Activated T-cell treated with anti-CD3 and anti-CD28 coated beads, Interleukin-2, amount 50 U/mL, for 72 hours (primary cell): Measurements from ENCODE around the gene SLC13A2. TPM values are rescaled to one million over a fixed set of nuclear protein-coding genes. Genes with fewer than 3 reads are reported as not detected.
A peak's percentile ranks its signal among the peaks of the same experiment; 100 is the strongest.

Source experiments
- ATAC-seq, 2 donors: fragments of 150-1000 bp; cut with Tn5 transposase; replicated peaks in 1 of 2; 2 replicates each; pipeline ENCODE4 v1.10.0; 2021; ENCODE audit warnings: moderate library complexity in 2 of 2, mild to moderate bottlenecking in 1 of 2
- DNase-seq, 2 donors: peaks; one replicate each; pipeline ENCODE4 v3.0.0; 2021 to 2022; ENCODE audit warnings: mixed read lengths in 1 of 2
- H3K27ac Mint-ChIP-seq: one replicate; pipeline ENCODE4 v1.8.0; 2022; ENCODE audit warnings: mild to moderate bottlenecking, moderate library complexity, mixed read lengths
- H3K27me3 Mint-ChIP-seq: one replicate; pipeline ENCODE4 v1.8.0; 2022; ENCODE audit warnings: low read depth, mixed read lengths
- H3K36me3 Mint-ChIP-seq, 2 donors: one replicate each; pipeline ENCODE4 v1.8.0; 2022; ENCODE audit warnings: mixed read lengths in 2 of 2, mild to moderate bottlenecking in 1 of 2; ENCODE audit not compliant: insufficient read depth in 2 of 2
- H3K4me1 Mint-ChIP-seq: one replicate; pipeline ENCODE4 v1.8.0; 2022; ENCODE audit warnings: low read depth, mixed read lengths
- H3K4me3 Mint-ChIP-seq, 2 donors: one replicate each; pipeline ENCODE4 v1.8.0; 2022; ENCODE audit warnings: mild to moderate bottlenecking in 2 of 2, mixed read lengths in 2 of 2, moderate library complexity in 2 of 2
- H3K9me3 Mint-ChIP-seq, 2 donors: one replicate each; pipeline ENCODE4 v1.8.0; 2022; ENCODE audit warnings: mixed read lengths in 2 of 2
- total RNA-seq, 2 donors: library from RNA; stranded (reverse); gene quantifications; one replicate each; pipeline ENCODE4 v1.2.3, GENCODE V29; 2022

The SLC13A2 gene
- total RNA-seq, 2 donors from 2014 or later: not detected

DNA sequence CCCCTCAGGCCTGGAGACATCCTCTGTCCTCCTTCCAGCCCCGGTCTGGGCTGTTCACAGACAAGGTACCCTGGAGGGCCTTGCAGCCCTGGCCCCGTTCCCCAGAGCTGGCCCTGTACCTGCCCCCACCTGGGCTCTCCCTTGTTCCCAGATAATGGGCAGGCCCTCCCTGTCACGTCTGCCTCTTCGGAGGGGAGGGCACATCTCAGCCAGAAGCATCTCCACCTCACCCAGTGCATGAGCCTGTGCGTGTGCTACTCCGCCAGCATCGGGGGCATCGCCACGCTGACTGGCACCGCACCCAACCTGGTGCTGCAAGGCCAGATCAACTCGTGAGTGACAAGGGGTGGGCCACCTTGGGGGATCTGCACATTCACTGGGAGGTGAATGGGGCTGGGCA, 17.8 kb downstream of the SLC13A2 start:
- Mint-ChIP-seq H3K27ac (no peak overlapping the region), H3K9me3 (no peaks in the 10 kb centered on the region), H3K36me3 (no peaks in the 10 kb centered on the region), H3K4me3 (no peak overlapping the region), H3K27me3 (peaks cover 7% of the 10 kb centered on the region), H3K4me1 (no peaks in the 10 kb centered on the region)
- ATAC-seq: no peak
- no peak for DNase-seq

- Mint-ChIP-seq H3K4me3 (no peak overlapping the region), H3K4me1 (no peaks in the 10 kb centered on the region), H3K36me3 (no peaks in the 10 kb centered on the region), H3K27ac (no peak overlapping the region), H3K27me3 (peaks cover 7% of the 10 kb centered on the region), H3K9me3 (no peaks in the 10 kb centered on the region)
- ATAC-seq (no peak), DNase-seq (no peak)
These were observed 18.4 kb downstream of the SLC13A2 start for GRCh38 chr17:28491860-28492259.

DNA sequence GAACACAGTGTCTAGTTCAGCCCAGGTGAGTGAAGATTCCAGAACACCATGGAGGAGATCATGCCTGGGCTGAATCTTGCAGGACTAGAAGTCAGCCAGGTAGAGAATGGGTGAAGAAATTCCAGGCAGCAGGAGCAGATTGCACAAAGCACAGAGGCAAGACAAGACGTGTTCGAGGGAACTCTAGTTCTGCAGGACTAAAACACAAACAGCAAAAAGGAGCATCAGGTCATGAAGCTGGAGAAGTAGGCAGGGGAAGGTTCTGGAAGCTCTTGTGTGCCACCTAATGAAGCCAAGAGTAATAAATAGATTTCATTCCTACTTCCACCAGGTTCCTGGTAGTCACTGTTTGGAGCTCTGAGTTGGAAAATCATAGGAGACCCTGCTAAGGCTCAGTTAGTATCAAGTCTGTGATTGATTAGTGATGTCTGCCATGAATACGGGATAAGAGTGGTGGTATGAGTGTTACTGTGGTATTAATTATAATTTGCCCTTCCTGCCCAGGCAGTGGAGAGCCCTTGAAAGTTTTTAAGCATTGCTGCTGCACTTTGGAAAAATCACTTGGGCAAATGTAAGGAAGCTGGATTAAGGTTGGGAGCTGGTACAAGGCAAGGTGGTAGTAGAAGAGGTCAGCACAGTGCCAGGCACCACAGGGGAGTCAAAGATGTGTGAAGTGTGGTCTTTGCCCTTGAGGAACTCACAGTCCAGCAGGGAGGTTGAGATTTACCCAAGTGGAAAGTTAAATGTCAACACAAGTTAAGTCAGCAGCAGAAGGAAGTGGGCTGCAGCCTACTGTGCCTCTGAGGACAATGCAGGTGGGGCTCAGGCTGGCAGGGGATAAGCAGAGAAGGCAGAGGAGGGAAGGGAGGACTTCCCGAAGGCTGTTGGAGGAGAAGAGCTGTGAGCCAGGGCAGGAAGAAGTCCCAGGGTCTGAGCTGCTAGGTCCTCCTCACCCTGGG, 19.2 kb downstream of the SLC13A2 start:
- H3K36me3 Mint-ChIP-seq: no peaks in the 10 kb centered on the region
- H3K27ac Mint-ChIP-seq: no peak overlapping the region
- no peaks in the 10 kb centered on the region for H3K4me1 Mint-ChIP-seq
- H3K9me3 Mint-ChIP-seq: no peaks in the 10 kb centered on the region
- no peak overlapping the region for H3K4me3 Mint-ChIP-seq
- peaks cover 7% of the 10 kb centered on the region for H3K27me3 Mint-ChIP-seq
- no peak for ATAC-seq
- no peak for DNase-seq

DNA sequence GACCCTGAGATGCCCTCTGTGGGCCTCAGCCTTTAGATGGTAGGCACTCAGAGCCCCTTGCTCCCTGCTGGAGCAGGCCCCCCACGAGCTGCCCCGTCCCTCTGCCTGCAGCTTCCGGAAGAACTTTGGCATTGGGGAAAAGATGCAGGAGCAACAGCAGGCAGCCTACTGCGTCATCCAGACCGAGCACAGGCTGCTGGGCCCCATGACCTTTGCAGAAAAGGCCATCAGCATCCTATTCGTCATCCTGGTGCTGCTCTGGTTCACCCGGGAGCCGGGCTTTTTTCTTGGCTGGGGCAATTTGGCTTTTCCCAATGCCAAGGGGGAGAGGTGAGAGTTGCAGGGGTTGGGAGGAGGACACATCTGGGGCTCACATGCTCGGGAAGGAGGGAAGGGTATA, 20.0 kb downstream of the SLC13A2 start:
- no peaks in the 10 kb centered on the region for H3K4me1 Mint-ChIP-seq
- H3K4me3 Mint-ChIP-seq: no peak overlapping the region
- ATAC-seq: no peak
- no peaks in the 10 kb centered on the region for H3K36me3 Mint-ChIP-seq
- H3K27ac Mint-ChIP-seq: no peak overlapping the region
- H3K9me3 Mint-ChIP-seq: no peaks in the 10 kb centered on the region
- DNase-seq: no peak
- H3K27me3 Mint-ChIP-seq: peaks cover 7% of the 10 kb centered on the region

DNA sequence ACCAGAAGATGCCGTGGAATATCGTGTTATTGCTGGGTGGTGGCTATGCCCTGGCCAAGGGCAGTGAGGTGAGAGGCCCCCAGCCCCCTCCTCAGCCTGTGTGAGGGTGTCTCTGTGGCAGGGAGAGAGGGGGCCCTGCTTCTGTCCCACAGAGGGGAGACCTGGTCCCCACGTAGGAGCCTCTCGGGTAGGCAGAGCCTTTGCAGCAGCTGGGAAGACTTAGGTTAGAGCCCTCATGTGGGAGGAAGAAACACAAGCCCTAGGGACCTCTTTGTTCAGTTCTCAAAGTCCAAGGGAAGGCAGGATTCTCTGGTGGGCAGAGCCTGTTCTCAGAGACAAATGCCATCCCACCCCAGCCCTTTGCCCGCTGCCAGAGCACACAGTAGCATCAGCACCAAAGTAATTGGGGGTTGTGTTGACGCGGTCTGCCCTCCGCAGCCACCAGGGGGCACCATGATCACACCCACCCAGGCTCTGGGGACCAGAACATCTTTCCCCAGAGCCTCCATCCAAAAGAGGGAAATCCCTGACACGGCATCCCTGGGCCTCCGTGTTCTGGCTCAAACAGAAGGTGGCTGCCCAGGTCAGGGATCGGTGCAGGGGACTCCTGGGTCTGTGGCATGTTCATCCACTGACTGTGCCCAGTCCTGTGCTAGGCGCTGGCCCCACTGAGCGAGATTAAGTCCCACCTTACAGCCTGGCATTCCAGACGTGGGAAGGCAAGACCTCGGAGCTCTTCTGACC, 21.2 kb downstream of the SLC13A2 start:
- Mint-ChIP-seq H3K36me3 (no peaks in the 10 kb centered on the region), H3K27me3 (peaks cover 7% of the 10 kb centered on the region), H3K27ac (no peak overlapping the region), H3K4me3 (no peak overlapping the region), H3K9me3 (no peaks in the 10 kb centered on the region), H3K4me1 (no peaks in the 10 kb centered on the region)
- DNase-seq: peak; percentile 78 to 85
- ATAC-seq: peak; percentile 82 to 89

DNA sequence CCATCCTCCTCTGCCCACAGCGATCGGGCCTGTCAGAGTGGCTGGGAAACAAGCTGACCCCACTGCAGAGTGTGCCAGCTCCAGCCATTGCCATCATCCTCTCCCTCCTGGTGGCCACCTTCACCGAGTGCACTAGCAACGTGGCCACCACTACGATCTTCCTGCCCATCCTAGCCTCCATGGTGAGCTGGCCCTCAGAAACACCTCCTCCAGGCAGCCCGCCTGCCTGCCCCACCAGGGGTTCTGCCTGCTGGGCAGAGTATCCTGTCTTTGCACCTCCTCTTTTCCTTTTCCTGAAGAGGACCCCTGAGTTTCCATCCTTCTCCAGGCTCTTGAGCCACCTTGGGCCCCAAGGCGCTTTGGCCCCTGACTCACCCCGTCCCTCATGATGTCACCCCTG, 22.2 kb downstream of the SLC13A2 start:
- Mint-ChIP-seq H3K4me3 (no peak overlapping the region), H3K36me3 (no peaks in the 10 kb centered on the region), H3K27ac (no peak overlapping the region), H3K9me3 (no peaks in the 10 kb centered on the region), H3K27me3 (peaks cover 7% of the 10 kb centered on the region), H3K4me1 (no peaks in the 10 kb centered on the region)
- DNase-seq (no peak), ATAC-seq (no peak)

DNA sequence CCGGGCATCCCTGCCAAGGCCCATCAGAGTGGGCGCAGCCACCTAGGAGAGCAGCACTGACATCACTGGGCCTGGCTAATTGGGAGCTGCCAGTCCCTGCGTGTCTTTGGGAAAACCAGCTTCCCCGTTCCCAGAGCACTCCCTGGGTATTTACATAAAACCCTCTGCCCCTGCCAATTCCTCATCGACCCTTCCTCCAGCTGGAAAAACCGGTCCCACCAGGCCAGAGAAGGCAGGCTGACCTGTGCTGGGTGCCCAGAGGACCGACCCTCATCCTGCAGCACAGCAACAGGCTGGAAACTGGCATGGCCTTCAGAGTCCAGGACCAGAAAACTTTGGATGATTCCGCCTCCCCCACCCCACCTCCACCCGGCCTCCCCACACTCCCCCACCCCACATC, 24.5 kb downstream of the SLC13A2 start:
- H3K27me3 Mint-ChIP-seq: peaks cover 2% of the 10 kb centered on the region
- DNase-seq: no peak
- no peak for ATAC-seq
- no peak overlapping the region for H3K4me3 Mint-ChIP-seq
- H3K36me3 Mint-ChIP-seq: no peaks in the 10 kb centered on the region
- H3K27ac Mint-ChIP-seq: no peak overlapping the region
- no peaks in the 10 kb centered on the region for H3K4me1 Mint-ChIP-seq
- no peaks in the 10 kb centered on the region for H3K9me3 Mint-ChIP-seq

DNA sequence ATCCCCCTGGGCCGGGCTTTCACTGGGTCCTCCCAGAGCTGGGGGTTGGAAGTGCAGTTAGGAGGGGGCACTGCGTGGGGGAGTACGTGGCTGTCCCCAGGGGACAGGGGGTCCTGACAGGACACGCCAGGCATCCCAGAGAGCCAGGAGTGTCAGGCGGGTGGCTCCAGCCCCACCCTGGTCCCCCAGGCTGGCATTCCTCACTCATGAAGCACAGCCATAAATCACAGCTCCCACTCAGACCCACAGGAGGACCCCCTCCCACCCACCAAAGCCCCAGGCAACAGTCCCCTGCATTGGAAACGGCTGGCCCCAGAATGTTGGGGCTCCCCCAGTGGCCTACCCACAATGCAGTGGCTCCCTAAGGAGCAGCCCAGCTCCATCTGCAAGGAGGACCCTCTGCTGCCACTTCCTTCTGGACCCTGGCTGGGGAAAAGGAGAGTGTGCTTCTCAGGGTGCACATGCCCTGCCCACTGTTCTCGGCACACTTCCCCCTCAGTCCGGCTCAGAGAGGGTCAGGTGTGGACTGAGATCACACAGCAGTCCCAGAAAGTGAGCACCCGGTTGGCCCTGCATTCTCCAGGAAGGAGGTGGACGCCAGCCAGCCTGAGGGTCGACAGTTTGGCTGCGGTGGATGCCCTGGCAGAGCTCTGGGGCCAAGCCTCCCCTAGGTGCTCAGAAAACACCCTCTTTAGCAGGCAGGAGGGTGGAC, 25.4 kb downstream of the SLC13A2 start:
- no peaks in the 10 kb centered on the region for H3K4me1 Mint-ChIP-seq
- ATAC-seq (no peak), DNase-seq (no peak)
- H3K4me3 Mint-ChIP-seq: no peak overlapping the region
- no peak overlapping the region for H3K27ac Mint-ChIP-seq
- H3K9me3 Mint-ChIP-seq: no peaks in the 10 kb centered on the region
- H3K36me3 Mint-ChIP-seq: no peaks in the 10 kb centered on the region
- H3K27me3 Mint-ChIP-seq: no peaks in the 10 kb centered on the region

DNA sequence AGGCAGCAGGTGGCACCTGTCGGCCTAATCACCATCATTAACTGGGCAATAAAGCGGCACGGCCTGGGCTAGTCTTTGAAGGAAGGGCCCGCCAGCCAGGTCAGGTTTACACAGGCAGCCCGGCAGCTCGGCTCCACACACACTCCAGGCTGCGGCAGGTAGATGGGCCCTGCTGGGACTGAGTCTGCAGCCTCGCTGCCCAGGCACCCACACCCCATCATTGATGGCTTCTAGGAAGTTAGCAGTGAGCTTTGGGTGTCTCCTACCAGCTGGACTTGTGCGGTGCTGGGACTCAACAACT, 25.9 kb downstream of the SLC13A2 start:
- Mint-ChIP-seq H3K36me3 (no peaks in the 10 kb centered on the region), H3K27ac (no peak overlapping the region), H3K4me1 (no peaks in the 10 kb centered on the region), H3K27me3 (no peaks in the 10 kb centered on the region), H3K9me3 (no peaks in the 10 kb centered on the region), H3K4me3 (no peak overlapping the region)
- DNase-seq (no peak), ATAC-seq (no peak)

- no peaks in the 10 kb centered on the region for H3K27me3 Mint-ChIP-seq
- ATAC-seq: no peak
- no peaks in the 10 kb centered on the region for H3K9me3 Mint-ChIP-seq
- H3K4me3 Mint-ChIP-seq: no peak overlapping the region
- no peaks in the 10 kb centered on the region for H3K36me3 Mint-ChIP-seq
- DNase-seq: no peak
- no peaks in the 10 kb centered on the region for H3K4me1 Mint-ChIP-seq
- H3K27ac Mint-ChIP-seq: no peak overlapping the region
These were observed 26.4 kb downstream of the SLC13A2 start for GRCh38 chr17:28499684-28500357.

DNA sequence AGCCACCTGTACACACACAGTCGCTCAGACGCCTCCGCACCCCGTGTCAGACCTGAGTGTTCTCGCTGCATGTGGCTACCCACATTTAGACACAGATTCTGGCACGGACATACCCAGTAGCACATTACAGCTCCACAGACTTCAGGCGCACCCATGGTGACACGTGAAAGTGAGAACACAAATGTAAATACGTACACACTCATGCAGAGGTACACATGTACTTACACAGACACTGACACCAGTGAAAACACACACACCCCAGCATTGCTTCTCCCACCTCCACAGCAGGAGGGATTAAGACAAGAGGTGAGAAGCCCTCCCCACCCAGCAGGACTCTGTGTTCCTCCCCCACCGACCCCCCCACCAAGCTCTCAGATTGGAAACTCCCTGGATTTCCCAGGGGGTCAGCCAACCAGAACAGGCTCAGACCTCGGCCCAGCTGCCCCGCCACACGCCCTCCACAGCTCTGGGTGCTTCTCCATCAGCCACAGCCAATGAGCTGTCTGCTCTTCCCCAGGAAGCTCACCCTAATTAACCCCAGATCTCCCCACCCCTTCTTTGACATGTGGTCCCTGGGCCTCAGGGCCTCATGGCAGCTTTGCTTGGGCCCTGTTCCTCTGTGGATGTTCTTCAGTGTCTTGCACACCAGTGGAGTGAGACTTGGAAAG, 27.4 kb downstream of the SLC13A2 start:
- Mint-ChIP-seq H3K36me3 (no peaks in the 10 kb centered on the region), H3K27me3 (no peaks in the 10 kb centered on the region), H3K4me3 (no peak overlapping the region), H3K4me1 (no peaks in the 10 kb centered on the region), H3K9me3 (no peaks in the 10 kb centered on the region), H3K27ac (no peak overlapping the region)
- DNase-seq: no peak
- no peak for ATAC-seq

DNA sequence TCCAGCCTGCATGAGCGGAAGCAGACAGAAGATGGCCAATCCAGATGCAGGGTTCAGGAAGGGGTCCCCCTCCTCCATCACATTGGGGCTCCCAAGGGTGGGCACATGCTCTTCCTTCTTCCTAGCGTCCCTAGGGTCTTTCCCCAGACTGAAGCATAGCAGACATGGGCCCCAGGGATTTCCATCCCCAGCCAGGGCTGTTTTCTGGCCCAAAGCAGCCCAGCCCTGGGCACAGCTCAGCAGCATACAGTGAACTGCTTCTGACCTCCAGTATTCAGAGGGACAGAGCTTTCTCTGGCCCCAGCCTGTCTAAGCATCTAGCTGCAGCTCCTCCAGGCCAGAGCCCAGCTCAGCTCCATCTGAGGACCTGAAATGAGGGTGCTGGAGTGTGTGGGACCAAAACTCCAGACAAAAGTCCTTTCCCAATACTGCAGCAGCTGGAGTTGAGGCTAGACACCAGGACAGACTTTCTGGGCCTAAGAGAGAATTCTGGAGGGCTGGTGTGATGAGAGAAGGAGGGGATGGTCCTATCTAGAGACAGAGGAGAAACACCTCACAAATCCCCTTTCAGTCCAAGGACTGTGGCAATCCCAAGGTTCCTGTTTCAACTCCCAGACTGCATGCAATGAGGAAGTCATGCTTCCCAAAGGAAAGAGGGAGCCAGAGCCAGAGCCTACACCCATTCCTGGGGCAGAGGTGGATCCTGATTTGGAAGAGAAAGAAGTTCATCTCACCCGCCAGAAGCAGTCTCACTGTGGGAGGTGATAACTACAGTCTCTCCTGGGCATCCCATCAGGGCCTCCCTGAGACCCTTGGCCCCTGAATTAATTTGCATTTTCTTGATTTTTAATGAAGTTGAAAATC, 28.2 kb downstream of the SLC13A2 start:
- Mint-ChIP-seq H3K9me3 (no peaks in the 10 kb centered on the region), H3K27me3 (no peaks in the 10 kb centered on the region), H3K4me1 (no peaks in the 10 kb centered on the region), H3K4me3 (no peak overlapping the region), H3K36me3 (no peaks in the 10 kb centered on the region), H3K27ac (no peak overlapping the region)
- no peak for ATAC-seq
- no peak for DNase-seq
